Astrocyte of the hippocampus (primary cell): ENCODE measurements around the gene AFG1L.
"Not testable (repeated sequence)": the region's sequence is repeated elsewhere in the genome, so short reads cannot be mapped to it uniquely, and the experiment has no call there.

Source experiments
- DNase-seq: peaks from one replicate; pipeline ENCODE4 v3.0.0; 2011; ENCODE audit warnings: low read depth, low spot score

AFG1L gene

GRCh38 chr6:108294727-108295625 lies at the start of gene AFG1L:
TSS of gene AFG1L (plus strand) at chr6:108295054. CDS start at chr6:108295080, 26 bp downstream.
- peak; percentile 94 for DNase-seq

GRCh38 chr6:108245095-108245494 lies 49.8 kb upstream of the AFG1L start:
- not testable (repeated sequence) for DNase-seq

DNA sequence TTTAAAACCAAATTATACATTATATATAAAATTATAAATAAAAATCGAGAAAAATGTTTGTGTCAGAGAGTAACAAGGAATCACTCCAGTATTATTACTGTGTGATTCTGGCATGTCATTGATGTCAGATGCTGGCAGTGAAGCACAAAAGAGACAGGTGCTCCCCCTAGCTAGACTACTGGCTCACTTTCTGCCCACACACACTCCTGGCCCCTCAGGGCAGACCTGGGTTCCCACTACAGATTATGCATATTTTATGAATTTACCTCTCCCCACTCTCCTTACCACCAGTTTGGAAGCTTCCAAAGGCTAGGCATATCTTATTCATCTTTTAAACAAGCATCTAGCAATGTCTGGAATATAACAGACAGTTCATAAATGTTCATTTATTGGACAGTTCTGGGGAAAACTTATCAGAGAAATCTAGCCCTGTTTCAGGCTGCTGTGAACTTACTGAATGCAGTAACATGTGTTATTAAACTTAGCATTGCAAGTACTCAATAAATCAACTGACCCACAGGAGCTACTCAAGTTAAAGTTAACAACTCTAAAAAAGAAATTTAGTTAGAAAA lies 46.8 kb upstream of the AFG1L start:
- no peak for DNase-seq

DNA sequence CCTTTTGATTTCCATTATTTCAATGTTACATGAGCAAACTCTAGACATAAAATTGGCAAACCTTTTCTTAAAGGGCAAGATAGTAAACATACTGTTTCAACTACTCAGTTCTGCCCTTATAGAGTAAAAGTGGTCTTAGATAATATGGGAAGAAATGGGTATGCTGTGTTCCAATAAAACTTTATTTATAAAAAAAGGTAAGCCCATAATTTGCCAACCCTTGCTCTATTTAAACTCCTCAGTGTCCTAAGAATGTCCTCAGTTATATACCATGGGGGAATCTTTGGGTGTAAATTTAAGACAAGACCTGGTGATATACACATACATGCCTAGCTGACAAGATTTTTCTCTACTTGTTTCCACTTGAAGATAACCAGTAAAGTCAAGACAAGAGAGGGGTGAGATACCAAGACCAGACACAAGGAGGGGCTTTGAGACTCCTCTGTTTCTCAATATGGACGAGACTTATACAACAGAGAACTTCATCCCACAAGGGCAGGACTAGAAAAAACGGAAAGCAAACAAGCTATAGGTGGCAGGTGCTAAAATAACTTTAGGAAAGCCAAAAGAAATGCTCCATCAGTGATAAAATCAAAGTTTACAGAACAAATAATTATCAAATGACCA lies 44.5 kb upstream of the AFG1L start:
- peak; percentile 18 for DNase-seq

DNA sequence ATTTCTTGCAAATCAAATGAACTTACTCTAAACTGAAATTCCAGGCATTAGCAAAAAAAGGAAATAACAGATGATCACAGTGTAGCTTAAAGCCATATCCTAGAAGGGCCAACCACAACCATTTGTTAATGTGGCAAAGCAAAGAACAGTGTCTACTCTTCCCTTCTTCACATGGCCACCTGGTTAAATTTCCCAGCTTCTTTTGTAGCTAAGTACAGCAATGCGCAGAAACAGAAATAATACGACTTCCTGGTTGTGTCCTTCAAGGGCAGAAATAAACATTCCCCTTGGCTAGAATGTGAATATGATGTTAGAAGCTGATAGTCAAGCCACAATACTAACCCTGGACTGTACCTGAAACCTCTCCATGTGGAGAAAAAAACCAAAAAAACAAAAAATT lies 43.6 kb upstream of the AFG1L start:
- no peak for DNase-seq

DNA sequence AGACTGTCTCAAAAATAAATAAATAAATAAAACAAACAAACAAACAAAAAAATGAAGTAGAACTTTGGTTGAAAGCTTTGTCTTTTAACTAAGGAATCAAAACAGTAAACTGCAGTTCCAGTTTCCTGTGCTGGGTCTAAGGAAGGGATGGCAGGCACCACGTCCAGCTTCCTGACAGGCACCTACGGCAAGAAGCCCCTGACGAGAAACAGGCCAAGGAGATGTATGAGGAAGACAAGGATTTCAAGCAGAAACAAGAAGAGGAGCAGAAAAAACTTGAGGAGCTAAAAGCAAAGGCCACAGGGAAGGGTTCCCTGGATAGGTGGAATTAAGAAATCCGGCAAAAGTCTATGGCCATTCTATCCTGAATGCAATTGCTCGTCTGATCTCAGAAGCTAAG lies 42.8 kb upstream of the AFG1L start:
- no peak for DNase-seq

DNA sequence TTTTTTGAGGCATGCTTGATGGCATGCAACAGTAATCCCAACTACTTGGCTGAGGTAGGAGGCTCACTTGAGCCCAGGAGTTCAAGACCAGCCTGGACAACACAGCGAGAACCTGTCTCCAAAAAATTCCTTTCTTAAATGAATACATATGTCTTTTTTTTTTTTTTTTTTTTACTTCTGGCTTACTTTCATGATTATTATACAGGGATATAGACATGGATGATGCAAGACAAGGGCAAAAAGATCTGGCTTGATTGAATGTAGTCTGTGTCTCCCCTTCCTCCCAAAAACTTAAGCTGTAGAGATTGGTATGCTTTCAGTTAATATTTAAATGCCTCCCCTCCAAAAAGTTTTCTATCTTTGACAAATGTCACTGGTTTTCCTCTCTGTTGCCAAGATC lies 41.6 kb upstream of the AFG1L start:
- DNase-seq: no peak

GRCh38 chr6:108254433-108255410 lies 40.1 kb upstream of the AFG1L start:
- DNase-seq: no peak

DNA sequence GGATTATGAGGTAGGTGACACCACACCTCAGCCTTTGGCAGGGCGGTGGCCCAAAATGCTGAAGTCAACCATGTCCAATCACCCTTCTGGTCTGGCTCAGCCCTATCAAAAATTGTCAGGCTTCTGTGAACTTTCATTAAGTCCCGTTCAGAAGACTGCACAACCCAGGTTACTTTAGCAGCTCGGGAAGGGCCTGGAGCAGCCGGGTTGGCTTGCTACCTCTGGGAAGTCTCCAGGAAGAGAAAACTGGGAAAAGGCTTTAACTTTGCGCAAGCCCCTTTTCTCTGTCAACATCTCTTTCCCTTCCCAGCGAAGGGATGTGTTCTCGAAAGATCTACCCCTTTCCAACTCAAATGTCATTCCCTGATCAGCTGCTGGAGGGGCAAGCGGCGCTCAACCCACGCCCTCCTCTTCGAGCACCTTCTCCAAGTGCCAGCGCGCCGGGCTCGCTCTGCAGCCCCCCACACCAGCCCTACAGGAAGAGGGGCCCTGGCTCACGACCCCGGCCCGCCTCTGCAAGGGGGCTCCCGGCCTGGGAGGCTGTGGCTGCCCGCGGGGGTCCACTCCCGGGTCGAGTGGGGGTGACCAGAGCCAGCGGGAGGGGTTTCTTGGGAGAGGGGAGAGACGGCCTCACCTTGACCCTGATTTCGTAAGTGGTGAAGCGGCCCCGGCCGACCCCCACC lies 34.6 kb upstream of the AFG1L start:
- DNase-seq: peak; percentile 65

DNA sequence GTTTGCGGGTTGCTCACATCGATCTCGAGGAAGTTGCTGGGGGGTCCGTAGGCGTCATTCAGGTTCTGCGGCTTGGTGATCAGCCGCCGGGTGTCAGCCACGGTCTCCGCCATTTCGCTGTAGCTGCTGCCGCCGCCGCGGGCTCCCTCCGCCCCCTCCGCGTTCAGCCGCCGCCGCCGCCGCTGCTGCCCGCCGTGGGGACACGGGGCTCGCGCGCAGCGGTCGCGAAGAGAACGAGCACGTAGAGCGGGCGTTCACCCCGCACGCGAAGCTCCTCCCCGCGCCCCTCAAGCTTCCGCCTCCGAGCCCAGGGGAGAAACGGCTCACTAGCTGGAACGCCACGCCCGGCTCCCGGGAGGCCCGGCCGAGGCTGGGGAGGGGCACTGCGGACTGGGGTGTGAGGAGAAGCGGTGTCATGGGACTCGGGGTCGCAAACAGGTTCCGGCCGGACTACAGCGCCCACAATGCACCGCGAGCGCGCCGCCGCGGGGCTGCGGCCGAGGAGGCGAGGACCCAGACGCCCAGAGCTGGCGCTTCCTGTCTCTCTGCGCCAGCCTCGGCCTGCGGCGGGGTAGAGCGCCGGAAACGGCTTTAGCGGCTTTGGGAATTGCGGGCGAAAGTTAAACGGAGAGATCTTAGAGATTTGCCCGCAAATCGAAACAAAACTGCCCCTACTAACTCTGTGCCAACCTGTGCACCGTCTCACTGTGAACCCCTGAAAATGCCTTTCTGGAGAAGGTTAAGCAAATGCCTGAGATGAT lies 33.9 kb upstream of the AFG1L start, which contains the start of gene SNX3:
Gene SNX3 (minus strand): TSS at position 232 of the 761 bp plus-strand sequence. CDS start 119 bp downstream, at position 113.
- DNase-seq: peak; percentile 99

- DNase-seq: no peak
These were observed 31.5 kb upstream of the AFG1L start for GRCh38 chr6:108263371-108263770.

DNA sequence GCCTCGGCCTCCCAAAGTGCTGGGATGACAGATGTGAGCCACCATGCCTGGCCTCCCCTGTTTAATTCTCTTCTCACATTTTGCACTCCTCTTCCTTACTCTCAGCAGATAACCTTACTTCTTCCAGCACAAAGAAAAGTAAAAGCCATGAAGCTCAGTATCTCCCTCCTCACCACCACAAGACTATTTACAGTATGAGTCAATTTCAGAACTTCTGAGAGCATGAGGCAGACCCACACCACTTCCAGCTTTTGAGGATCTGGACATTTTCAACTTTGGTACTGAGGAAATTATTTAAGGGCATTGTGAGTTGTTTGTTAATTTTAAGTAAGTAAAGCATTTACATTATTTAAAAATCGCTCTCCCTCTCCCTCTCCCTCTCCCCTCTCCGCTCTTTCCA lies 26.0 kb upstream of the AFG1L start:
- DNase-seq: peak; percentile 12

DNA sequence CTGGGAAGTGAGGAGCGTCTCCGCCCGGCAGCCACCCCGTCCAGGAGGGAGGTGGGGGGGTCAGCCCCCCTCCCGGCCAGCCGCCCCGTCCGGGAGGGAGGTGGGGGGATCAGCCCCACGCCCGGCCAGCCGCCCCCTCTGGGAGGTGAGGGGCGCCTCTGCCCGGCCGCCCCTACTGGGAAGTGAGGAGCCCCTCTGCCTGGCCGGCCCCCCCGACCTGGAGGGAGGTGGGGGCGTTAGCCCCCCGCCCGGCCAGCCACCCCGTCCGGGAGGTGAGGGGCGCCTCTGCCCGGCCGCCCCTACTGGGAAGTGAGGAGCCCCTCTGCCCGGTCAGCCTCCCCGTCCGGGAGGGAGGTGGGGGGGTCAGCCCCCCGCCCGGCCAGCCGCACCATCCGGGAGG lies 24.9 kb upstream of the AFG1L start:
- DNase-seq: not testable (repeated sequence)

DNA sequence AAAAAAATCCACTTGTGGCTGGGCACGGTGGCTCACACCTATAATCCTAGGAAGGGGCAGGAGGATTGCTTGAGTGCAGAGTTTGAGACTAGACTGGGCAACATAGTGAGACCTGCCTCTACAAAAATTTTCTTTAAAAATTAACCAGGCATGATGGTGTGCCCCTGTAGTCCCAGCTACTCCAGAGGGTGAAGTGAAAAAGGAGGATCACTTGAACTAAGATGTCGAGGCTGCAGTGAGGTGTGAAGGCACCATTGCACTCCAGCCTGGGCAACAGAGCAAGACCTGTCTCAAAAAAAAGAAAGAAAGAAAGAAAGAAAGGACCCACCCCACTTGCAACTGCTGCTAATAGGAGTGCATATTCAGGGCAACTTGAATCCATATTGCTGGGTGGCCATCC lies 20.3 kb upstream of the AFG1L start:
- no peak for DNase-seq

- no peak for DNase-seq
These were observed 18.9 kb upstream of the AFG1L start for GRCh38 chr6:108275976-108276375.

DNA sequence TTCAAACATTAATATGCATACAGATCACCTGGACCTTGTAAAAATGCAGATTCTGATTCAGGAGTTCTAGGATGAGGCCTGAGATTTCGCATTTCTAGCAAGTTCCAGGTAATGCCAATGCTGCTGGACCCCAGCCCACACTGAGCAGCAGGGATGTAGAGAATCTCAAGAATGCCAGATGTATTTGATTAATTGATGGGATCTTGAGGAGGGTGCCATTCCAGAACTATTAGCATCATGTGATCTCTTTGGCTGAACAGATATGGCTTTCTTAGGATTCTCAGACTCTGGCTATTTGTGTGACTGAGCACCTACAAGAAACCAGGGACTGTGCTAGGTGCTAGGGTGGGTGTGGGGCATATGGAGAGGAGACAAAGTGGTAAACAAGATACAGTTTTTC lies 17.6 kb upstream of the AFG1L start:
- peak; percentile 24 for DNase-seq

- DNase-seq: peak; percentile 14
These were observed 17.0 kb upstream of the AFG1L start for GRCh38 chr6:108277831-108278230.

- DNase-seq: no peak
These were observed 9.5 kb upstream of the AFG1L start for GRCh38 chr6:108285381-108285780.

GRCh38 chr6:108286366-108286765 lies 8.5 kb upstream of the AFG1L start:
- DNase-seq: no peak

- DNase-seq: no peak
These were observed 7.5 kb upstream of the AFG1L start for GRCh38 chr6:108287373-108287772.
